MCF 10A (cell line): ENCODE data around the gene SUV39H1. TPM values are rescaled to one million over a fixed set of nuclear protein-coding genes. Genes with fewer than 3 reads are reported as not detected.
A peak's percentile ranks its signal among the peaks of the same experiment; 100 is the strongest.

Source experiments
- BruUV-seq: library from RNA; stranded (reverse); fragments of 400-500 nt; replicated peaks from 2 replicates; lab custom pipeline; 2021; lab: Mats Ljungman, UMichigan
- CTCF ChIA-PET: fragments of 300-600 bp; sonication (Branson Sonifier 250); formaldehyde crosslinking; extraction: SDS; loops from one replicate; lab custom pipeline; 2021; ENCODE audit warnings: antibody characterized with exemption, inconsistent platforms; lab: Yijun Ruan, JAX
- POLR2A ChIA-PET: fragments of 300-600, 350-650 bp; sonication (Branson Sonifier 250); formaldehyde crosslinking; extraction: SDS; loops from one replicate; lab custom pipeline; 2020; ENCODE audit warnings: antibody characterized with exemption, inconsistent platforms; lab: Yijun Ruan, JAX
- DNase-seq: peaks from one replicate; pipeline ENCODE4 v3.0.0-alpha.2; 2018; ENCODE audit not compliant: unreplicated experiment
- H3K27ac Mint-ChIP-seq: one replicate; pipeline ENCODE4 v1.8.0; 2022; ENCODE audit warnings: mild to moderate bottlenecking, low read depth, mixed read lengths; ENCODE audit not compliant: unreplicated experiment
- H3K27me3 Mint-ChIP-seq: one replicate; pipeline ENCODE4 v1.8.0; 2022; ENCODE audit warnings: mixed read lengths; ENCODE audit not compliant: insufficient read depth, unreplicated experiment
- H3K36me3 Mint-ChIP-seq: one replicate; pipeline ENCODE4 v1.8.0; 2022; ENCODE audit warnings: mild to moderate bottlenecking, moderate library complexity, mixed read lengths; ENCODE audit not compliant: insufficient read depth, unreplicated experiment
- H3K4me1 Mint-ChIP-seq: one replicate; pipeline ENCODE4 v1.8.0; 2022; ENCODE audit warnings: mixed read lengths; ENCODE audit not compliant: insufficient read depth, unreplicated experiment
- H3K4me3 Mint-ChIP-seq: one replicate; pipeline ENCODE4 v1.8.0; 2022; ENCODE audit warnings: mild to moderate bottlenecking, moderate library complexity, mixed read lengths; ENCODE audit not compliant: unreplicated experiment
- H3K9me3 Mint-ChIP-seq: one replicate; pipeline ENCODE4 v1.8.0; 2022; ENCODE audit warnings: mixed read lengths; ENCODE audit not compliant: unreplicated experiment
- intact Hi-C: fragments of 100-400 bp; cut with micrococcal nuclease; formaldehyde crosslinking; loops from 2 replicates; pipeline ENCODE4 v1.14.1; 2022
- total RNA-seq: library from RNA; stranded (reverse); gene quantifications from 2 replicates; pipeline ENCODE4 v1.2.3, GENCODE V29; 2022
- TF ChIP-seq, protein P1 (sequence below): fragments of 200-600 bp; IDR thresholded peaks from one replicate; pipeline ENCODE4 v1.8.0; 2022; ENCODE audit warnings: antibody characterized with exemption, mild to moderate bottlenecking; ENCODE audit not compliant: unreplicated experiment

The SUV39H1 gene
- total RNA-seq, 1 experiment from 2014 or later = 8.7 TPM

DNA sequence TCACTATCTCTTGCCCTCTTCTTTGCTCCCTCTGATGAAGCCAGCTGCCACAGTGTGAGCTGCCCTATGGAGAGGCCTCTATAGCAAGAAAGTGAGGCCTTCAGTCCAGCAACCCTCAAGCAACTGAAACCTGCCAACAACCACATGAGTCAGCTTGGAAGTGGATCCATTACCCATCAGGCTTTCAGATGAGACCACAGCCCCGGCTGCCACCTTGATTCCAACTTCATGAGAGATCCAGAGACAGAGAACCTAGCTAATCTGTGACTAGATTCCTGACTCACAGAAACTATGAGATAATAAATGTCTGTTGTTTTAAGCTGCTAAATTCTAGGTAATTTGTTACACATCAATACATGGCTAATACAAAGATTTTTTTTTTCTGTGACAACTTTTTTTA lies 33.3 kb upstream of the SUV39H1 start:
- no TSS peak for BruUV-seq
- ChIA-PET CTCF (interaction anchor here (0.6 kb wide), 1 partner anchor 15 kb away, joined by 4 read pairs; no protein-coding TSS in a partner anchor), POLR2A (no interaction called here)
- H3K27ac Mint-ChIP-seq = no peak overlapping the region
- TF ChIP-seq, protein P1, sequence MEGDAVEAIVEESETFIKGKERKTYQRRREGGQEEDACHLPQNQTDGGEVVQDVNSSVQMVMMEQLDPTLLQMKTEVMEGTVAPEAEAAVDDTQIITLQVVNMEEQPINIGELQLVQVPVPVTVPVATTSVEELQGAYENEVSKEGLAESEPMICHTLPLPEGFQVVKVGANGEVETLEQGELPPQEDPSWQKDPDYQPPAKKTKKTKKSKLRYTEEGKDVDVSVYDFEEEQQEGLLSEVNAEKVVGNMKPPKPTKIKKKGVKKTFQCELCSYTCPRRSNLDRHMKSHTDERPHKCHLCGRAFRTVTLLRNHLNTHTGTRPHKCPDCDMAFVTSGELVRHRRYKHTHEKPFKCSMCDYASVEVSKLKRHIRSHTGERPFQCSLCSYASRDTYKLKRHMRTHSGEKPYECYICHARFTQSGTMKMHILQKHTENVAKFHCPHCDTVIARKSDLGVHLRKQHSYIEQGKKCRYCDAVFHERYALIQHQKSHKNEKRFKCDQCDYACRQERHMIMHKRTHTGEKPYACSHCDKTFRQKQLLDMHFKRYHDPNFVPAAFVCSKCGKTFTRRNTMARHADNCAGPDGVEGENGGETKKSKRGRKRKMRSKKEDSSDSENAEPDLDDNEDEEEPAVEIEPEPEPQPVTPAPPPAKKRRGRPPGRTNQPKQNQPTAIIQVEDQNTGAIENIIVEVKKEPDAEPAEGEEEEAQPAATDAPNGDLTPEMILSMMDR = no peak
- H3K4me1 Mint-ChIP-seq = no peaks in the 10 kb centered on the region
- intact Hi-C loops = no loop called here
- no peak for DNase-seq
- peaks cover 4% of the 10 kb centered on the region for H3K36me3 Mint-ChIP-seq
- no peaks in the 10 kb centered on the region for H3K9me3 Mint-ChIP-seq
- H3K4me3 Mint-ChIP-seq = no peak overlapping the region
- no peaks in the 10 kb centered on the region for H3K27me3 Mint-ChIP-seq

DNA sequence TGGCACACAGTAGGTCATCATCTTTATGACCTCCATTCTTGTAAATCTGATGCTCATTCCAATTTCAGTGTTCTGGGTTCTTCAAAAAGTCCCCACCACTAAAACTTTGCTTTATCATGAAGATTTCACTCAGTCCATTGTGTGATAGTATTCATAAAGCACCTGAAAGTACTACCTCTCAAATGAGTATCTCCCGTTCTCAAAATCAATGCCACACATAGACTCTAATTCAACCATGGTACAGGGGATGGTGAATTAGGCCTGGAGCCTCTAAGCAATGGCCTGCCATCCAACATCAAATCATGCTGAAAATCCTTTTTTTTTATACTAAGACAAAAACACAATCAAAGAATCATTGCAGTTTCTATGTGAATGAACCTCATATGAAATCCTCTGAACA lies 32.4 kb upstream of the SUV39H1 start:
- no peak for DNase-seq
- intact Hi-C loops = no loop called here
- Mint-ChIP-seq H3K27me3 (no peaks in the 10 kb centered on the region), H3K36me3 (peaks cover 4% of the 10 kb centered on the region), H3K27ac (no peak overlapping the region), H3K4me3 (no peak overlapping the region), H3K4me1 (no peaks in the 10 kb centered on the region), H3K9me3 (no peaks in the 10 kb centered on the region)
- ChIA-PET CTCF (no interaction called here), POLR2A (no interaction called here)
- TF ChIP-seq, protein P1 = no peak
- BruUV-seq = no TSS peak

DNA sequence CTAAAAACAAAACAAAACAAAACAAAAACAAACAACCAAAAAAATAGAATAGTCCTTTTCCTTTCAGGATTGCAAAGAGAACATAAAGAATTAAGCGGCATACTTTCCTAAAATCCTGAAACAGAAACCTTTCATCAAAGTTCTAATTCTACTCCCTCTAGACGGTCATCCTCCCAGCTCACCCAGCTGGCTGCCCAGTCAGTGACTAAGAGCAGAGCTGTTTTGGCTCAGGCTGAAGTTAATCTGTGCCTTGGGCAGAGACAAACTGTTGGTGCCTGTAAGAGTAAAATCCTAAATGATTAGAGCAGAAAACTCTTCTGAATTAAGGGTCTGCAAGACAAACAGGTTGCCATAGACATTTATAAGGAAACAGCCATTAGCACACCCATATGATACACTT lies 30.5 kb upstream of the SUV39H1 start:
- intact Hi-C loops = no loop called here
- ChIA-PET CTCF (no interaction called here), POLR2A (no interaction called here)
- no peaks in the 10 kb centered on the region for H3K27me3 Mint-ChIP-seq
- no peak overlapping the region for H3K4me3 Mint-ChIP-seq
- H3K4me1 Mint-ChIP-seq = no peaks in the 10 kb centered on the region
- peak; percentile 9 for DNase-seq
- H3K27ac Mint-ChIP-seq = no peak overlapping the region
- TF ChIP-seq, protein P1 = no peak
- no peaks in the 10 kb centered on the region for H3K9me3 Mint-ChIP-seq
- BruUV-seq = no TSS peak
- peaks cover 4% of the 10 kb centered on the region for H3K36me3 Mint-ChIP-seq

DNA sequence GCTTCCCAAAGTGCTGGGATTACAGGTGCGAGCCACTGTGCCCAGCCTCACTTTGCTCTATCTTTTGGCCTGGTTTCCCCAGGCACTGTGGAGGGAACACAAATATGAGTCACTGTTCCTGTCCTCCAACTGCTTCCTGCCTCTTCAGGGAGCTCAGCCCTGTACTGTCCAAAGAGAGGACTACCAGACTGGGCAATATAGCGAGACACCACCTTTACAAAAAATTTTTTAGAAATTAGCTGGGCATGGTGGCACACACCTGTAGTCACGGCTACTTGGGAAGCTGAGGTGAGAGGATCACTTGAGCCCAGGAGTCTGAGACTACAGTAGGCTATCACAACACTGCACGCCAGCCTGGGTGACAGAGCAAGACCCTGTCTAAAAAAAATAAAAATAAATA lies 29.9 kb upstream of the SUV39H1 start:
- intact Hi-C loops = no loop called here

More for the DNA sequence above, 29.9 kb upstream of the SUV39H1 start:
- Mint-ChIP-seq H3K4me1 (no peaks in the 10 kb centered on the region), H3K9me3 (no peaks in the 10 kb centered on the region), H3K36me3 (peaks cover 4% of the 10 kb centered on the region), H3K4me3 (no peak overlapping the region), H3K27me3 (no peaks in the 10 kb centered on the region), H3K27ac (no peak overlapping the region)
- ChIA-PET CTCF (no interaction called here), POLR2A (no interaction called here)
- TF ChIP-seq, protein P1 = no peak
- DNase-seq = no peak
- BruUV-seq = no TSS peak
